SK-N-MC (cell line): ENCODE measurements around the gene TMEM59L.
"Not testable (repeated sequence)": the region's sequence is repeated elsewhere in the genome, so short reads cannot be mapped to it uniquely, and the experiment has no call there.

ENCODE experiments used
- DNase-seq: peaks from one replicate; pipeline ENCODE4 v3.0.0-alpha.2; 2011; ENCODE audit warnings: low read depth, low spot score
- H3K27ac ChIP-seq: fragments of 200-600 bp; sonication (generic); 2 replicates; pipeline ENCODE4 v1.5.1; 2016; ENCODE audit warnings: mixed run types
- H3K36me3 ChIP-seq: fragments of 200-600 bp; sonication (generic); 2 replicates; pipeline ENCODE4 v1.6.1; 2017; ENCODE audit warnings: antibody characterized with exemption, low read length, mixed read lengths; ENCODE audit not compliant: insufficient read depth
- H3K4me3 ChIP-seq: fragments of 200-600 bp; sonication (generic); 2 replicates; pipeline ENCODE4 v1.5.1; 2016
- H3K9ac ChIP-seq: fragments of 200-600 bp; sonication (generic); 2 replicates; pipeline ENCODE4 v1.8.0; 2017; ENCODE audit warnings: mixed run types, mixed read lengths; ENCODE audit not compliant: insufficient read length
- H3K9me3 ChIP-seq: fragments of 200-600 bp; sonication (generic); 2 replicates; pipeline ENCODE4 v1.6.1; 2017; ENCODE audit warnings: low read depth, mild to moderate bottlenecking, antibody characterized with exemption, low read length, moderate library complexity, mixed read lengths
- EZH2 ChIP-seq: fragments of 200-600 bp; sonication (generic); IDR thresholded peaks from one replicate; pipeline ENCODE4 v1.6.1; 2017; ENCODE audit warnings: antibody characterized with exemption
- FOXP2 ChIP-seq: optimal IDR thresholded peaks from 2 replicates; pipeline ENCODE3; 2011; ENCODE audit warnings: mild to moderate bottlenecking, moderate library complexity; ENCODE audit not compliant: insufficient read depth; ENCODE audit errors: extremely low read length, control extremely low read depth
- POLR2AphosphoS5 ChIP-seq: IDR thresholded peaks from 2 replicates; pipeline ENCODE4 v1.6.1; 2012; ENCODE audit warnings: mild to moderate bottlenecking, low read depth, low read length, borderline replicate concordance

Gene TMEM59L

DNA sequence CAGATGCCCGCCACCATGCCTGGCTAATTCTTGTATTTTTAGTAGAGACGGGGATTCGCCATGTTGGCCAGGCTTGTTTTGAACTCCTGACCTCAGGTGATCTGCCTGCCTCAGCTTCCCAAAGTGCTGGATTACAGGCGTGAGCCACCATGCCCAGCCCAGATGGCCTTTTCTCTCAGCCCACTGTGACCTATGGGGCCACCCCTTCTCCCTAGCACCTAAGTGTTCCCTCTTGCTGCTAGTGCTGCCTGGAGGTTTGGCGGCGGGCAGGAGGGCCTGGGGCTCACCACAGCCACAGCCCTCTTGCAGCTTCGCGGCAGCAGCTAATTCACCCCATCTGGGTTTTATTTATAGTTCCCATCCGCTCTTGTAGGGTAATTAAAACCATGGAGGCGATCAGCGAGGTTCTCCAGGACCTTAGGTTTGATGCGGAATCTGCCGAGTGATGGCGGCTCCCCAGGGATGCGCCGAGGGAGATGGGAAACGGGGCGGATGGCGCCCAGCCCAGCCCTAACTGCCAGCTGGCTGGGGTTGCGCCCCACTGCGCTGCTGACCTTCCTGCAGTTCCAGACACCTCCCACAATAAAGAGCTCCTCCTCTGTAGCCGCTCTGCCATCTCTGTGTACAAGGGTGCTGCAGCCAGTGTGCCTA is 20.8 kb upstream of the TMEM59L start:
- Histone ChIP-seq H3K9me3 (no peaks in the 10 kb centered on the region), H3K9ac (no peak overlapping the region), H3K36me3 (peaks cover 5% of the 10 kb centered on the region; the same call in 1 of the 2 replicates), H3K4me3 (peak overlapping the region; percentile 15; the same call in 1 of the 2 replicates), H3K27ac (peak overlapping the region; percentile 69; the same call in 1 of the 2 replicates)
- DNase-seq: peak; percentile 42
- TF ChIP-seq EZH2 (no peak), POLR2AphosphoS5 (peak; percentile 9; the same call in 1 of the 2 replicates), FOXP2 (no peak)

DNA sequence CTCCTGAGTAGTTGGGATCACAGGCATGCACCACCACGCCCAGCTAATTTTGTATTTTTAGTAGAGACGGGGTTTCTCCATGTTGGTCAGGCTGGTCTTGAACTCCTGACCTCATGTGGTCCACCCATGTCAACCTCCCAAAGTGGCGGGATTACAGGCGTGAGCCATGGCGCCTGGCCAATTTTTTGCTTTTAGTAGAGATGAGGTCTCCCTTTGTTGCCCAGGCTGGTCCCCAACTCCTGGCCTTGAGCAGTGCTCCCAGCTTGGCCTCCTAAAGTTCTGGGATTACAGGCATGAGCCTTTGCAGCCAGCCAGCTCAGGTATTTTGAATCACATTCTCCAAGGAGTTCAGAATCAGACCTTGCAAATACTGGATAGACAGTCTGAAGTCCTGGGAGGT is 19.9 kb upstream of the TMEM59L start:
- H3K36me3 ChIP-seq, H3K9ac ChIP-seq, H3K9me3 ChIP-seq, H3K27ac ChIP-seq, H3K4me3 ChIP-seq, DNase-seq: not testable (repeated sequence)

- Histone ChIP-seq H3K27ac (no peak overlapping the region), H3K4me3 (no peak overlapping the region)
- no peak for DNase-seq
Measured at GRCh38 chr19:18593367-18594095, 19.1 kb upstream of the TMEM59L start.

DNA sequence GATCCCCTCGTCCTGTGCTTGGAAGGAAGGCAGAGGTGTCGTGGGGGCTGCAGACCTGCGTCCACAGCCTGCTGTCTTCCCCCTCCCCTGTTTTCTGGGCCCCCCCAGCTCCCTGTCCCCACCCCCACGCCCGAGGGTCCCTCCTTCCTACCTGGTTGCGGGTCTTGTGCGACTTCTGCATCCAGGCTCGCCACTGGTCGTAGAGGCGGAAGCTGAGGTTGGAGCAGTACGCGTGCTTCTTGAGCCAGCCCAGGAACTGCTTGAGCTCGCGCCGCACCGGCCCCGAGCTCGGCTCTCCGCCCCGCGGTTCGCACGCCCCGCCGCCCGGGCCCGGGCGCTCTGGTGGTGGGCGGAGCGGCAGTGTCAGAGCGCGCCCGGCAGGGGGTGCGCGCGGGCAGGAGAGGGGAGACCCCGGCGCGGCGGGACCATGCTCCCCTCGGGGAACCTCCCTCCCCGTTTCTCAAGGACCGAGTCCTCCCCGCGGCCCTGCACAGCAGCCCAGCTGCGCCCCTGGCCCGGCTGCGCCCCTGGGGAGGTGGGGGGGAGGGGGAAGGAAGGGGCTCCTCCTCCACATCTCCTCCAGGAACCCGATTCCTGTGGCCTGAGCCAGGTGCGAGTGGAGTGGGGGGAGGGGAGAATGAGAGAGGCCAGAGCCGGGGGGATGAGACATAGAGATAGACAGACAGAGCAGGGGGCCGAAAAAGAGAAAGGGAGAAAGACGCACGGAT is 18.4 kb upstream of the TMEM59L start:
- no peak for TF ChIP-seq FOXP2
- TF ChIP-seq EZH2: no peak
- no peak for TF ChIP-seq POLR2AphosphoS5
- H3K27ac ChIP-seq: no peak overlapping the region
- DNase-seq: no peak
- H3K9ac ChIP-seq: no peak overlapping the region
- peaks cover 5% of the 10 kb centered on the region; the same call in 1 of the 2 replicates for H3K36me3 ChIP-seq
- H3K9me3 ChIP-seq: no peaks in the 10 kb centered on the region
- H3K4me3 ChIP-seq: peak overlapping the region; percentile 70

More at GRCh38 chr19:18593367-18594095, 19.1 kb upstream of the TMEM59L start:
- TF ChIP-seq EZH2: no peak
- TF ChIP-seq FOXP2: no peak
- no peak; the same call in 1 of the 2 replicates for TF ChIP-seq POLR2AphosphoS5
- peaks cover 5% of the 10 kb centered on the region; the same call in 1 of the 2 replicates for H3K36me3 ChIP-seq
- H3K9me3 ChIP-seq: no peaks in the 10 kb centered on the region
- no peak overlapping the region for H3K9ac ChIP-seq

GRCh38 chr19:18594824-18595373 is 17.8 kb upstream of the TMEM59L start:
- no peak for DNase-seq
- no peak overlapping the region for H3K27ac ChIP-seq
- H3K9me3 ChIP-seq: no peaks in the 10 kb centered on the region
- H3K4me3 ChIP-seq: peak overlapping the region; percentile 70
- TF ChIP-seq EZH2 (no peak), POLR2AphosphoS5 (no peak)
- H3K36me3 ChIP-seq: peaks cover 5% of the 10 kb centered on the region; the same call in 1 of the 2 replicates
- H3K9ac ChIP-seq: no peak overlapping the region

DNA sequence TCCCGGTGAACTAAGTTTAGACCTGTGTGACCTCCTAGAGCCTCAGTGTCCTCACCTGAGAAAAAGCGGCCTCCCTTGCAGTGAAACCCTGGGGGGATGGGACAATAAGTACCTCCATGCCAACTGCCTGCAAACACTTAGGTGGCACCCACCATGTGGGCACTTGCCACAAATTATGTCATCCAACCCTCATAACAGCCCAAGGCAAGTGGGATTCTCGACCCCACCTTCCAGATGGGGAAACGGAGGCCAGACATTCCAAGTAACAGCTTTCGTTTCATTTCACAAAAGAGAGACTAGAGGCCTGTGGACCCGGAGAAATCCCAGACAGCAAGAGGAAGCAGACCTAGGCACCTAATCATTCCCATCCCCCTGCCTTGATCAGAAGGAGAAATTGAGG is 17.2 kb upstream of the TMEM59L start:
- Histone ChIP-seq H3K4me3 (no peak overlapping the region), H3K9ac (no peak overlapping the region)

GRCh38 chr19:18596752-18597157 is 15.9 kb upstream of the TMEM59L start:
- TF ChIP-seq EZH2: no peak
- no peak overlapping the region for H3K9ac ChIP-seq
- no peak for DNase-seq
- no peak overlapping the region for H3K4me3 ChIP-seq
- no peaks in the 10 kb centered on the region for H3K9me3 ChIP-seq
- no peaks in the 10 kb centered on the region; the same call in 1 of the 2 replicates for H3K36me3 ChIP-seq
- H3K27ac ChIP-seq: no peak overlapping the region

More for the DNA sequence above, 17.2 kb upstream of the TMEM59L start:
- Histone ChIP-seq H3K9me3 (no peaks in the 10 kb centered on the region), H3K36me3 (peaks cover 5% of the 10 kb centered on the region; the same call in 1 of the 2 replicates), H3K27ac (0 out of 2 replicates have a peak overlapping the region, but pooled peaks have one; percentile 31)
- no peak for TF ChIP-seq POLR2AphosphoS5
- no peak for TF ChIP-seq FOXP2
- TF ChIP-seq EZH2: no peak
- DNase-seq: no peak
